OCI-M1 (cell line): Measurements from ENCODE around the gene VEGFB.
"Not testable (repeated sequence)": the region's sequence is repeated elsewhere in the genome, so short reads cannot be mapped to it uniquely, and the experiment has no call there.

ENCODE experiments used
- DNase-seq: peaks from one replicate; lab custom pipeline; 2025; lab: John Stamatoyannopoulos, UW

Gene VEGFB

DNA sequence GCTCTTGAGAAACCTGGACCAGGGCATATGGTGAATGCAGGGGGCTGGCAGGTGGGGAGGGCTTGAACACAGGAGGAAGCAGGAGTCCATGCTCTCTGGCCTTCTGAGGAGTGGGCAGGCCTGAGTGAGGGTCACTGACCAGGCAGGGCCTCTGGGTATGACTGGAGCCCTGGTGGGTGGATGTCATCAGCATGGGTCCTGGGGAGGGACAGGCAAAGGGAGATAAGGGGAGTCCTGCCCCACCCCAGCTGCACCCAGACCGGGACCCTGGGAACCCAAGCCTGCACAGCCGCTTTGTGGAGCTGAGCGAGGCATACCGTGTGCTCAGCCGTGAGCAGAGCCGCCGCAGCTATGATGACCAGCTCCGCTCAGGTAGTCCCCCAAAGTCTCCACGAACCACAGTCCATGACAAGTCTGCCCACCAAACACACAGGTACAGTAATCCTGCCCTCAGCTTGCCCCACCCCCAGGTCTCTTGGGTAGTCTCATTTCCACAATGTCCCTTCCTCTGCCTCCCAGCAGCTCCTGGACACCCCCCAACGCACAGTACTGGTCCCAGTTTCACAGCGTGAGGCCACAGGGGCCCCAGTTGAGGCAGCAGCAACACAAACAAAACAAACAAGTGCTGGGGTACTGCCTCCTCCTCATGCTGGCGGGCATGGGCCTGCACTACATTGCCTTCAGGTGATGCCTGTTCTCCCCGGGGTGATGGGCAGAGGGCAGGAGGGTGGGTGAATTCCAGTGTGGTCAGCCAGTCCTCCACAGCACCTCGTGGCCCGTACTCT lies 2.0 kb upstream of the VEGFB start:
- DNase-seq: no peak

DNA sequence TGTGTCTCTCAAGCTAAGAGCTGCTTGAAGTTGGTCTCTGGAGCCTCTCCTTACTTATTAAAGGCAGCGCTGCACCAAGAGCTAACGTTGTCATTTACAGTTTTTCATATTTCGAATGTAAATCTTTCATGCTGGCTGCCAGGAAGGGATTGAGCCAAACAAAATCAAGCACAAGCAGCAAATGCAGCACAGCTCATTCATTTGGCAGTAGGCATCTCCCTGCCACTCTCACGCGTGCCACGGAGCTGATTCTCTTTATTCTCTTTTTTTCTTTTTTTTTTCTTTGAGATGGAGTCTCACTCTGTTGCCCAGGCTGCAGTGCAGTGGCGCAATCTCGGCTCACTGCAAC lies 1.4 kb upstream of the VEGFB start:
- DNase-seq: no peak

DNA sequence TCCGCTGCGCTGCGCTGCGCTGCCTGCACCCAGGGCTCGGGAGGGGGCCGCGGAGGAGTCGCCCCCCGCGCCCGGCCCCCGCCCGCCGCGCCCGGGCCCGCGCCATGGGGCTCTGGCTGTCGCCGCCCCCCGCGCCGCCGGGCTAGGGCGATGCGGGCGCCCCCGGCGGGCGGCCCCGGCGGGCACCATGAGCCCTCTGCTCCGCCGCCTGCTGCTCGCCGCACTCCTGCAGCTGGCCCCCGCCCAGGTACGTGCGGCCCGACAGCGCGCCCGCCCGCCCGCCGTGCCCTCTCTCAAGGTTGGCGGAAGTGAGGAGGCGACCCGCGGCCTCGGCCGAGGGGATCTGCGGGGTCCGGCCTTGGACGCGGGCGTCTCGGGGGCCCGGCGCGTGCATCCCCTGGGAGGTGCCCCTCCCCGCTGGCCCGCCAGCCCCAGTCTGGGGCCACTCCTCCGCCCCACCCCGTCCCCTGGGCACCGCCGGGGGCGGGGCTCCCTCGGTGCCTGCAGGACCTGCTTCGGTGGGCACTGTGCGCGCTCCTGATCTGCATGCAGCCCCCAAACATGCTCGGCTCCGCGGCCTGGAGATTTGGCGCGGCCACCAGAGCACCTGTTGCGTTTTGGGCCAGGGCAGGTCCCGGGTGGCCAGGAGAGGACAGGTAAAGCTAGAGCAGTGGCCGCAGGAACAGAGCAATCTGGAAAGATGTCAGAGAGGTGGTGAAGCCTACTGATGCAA lies 429 bp downstream of the VEGFB start:
- peak; percentile 53 for DNase-seq

DNA sequence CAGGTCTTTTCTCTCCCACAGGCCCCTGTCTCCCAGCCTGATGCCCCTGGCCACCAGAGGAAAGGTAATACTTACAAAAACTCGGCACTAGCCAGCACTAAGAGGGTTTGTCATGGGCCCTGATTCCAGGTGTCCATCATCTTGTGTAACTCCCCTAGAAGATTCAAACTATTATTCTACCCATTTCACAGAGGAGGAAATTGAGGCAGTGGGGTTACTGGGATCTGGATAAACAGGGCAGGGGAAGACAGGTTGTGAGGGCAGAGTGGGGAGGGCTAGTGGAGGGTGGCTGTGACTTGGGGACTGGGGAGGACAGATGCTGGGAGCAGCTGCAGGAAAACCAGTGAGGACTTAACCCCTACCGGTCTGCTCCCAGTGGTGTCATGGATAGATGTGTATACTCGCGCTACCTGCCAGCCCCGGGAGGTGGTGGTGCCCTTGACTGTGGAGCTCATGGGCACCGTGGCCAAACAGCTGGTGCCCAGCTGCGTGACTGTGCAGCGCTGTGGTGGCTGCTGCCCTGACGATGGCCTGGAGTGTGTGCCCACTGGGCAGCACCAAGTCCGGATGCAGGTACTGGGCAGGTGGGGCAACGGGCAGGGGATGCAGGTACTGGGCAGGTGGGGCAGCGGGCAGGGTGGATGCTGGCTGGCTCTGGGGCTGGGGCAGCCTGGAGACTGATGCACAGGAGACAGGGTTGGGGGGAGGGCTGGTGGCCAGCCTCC lies 1.2 kb downstream of the VEGFB start:
- no peak for DNase-seq

DNA sequence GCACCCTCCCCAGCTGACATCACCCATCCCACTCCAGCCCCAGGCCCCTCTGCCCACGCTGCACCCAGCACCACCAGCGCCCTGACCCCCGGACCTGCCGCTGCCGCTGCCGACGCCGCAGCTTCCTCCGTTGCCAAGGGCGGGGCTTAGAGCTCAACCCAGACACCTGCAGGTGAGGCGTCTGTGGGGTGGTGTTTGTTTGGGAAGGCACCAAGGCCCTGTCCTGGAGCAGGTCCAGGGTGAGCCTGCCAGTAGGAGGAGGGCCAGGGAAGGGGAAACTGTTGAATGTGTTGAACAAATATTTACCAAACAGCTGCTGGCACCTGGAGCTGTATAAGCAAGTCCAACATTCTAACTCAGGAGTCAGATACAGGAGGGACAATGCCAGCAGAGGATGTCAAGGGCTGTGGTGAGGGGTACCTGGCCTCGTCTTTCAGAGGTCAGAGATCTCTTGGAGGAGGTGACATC lies 3.1 kb downstream of the VEGFB start:
- DNase-seq: no peak

DNA sequence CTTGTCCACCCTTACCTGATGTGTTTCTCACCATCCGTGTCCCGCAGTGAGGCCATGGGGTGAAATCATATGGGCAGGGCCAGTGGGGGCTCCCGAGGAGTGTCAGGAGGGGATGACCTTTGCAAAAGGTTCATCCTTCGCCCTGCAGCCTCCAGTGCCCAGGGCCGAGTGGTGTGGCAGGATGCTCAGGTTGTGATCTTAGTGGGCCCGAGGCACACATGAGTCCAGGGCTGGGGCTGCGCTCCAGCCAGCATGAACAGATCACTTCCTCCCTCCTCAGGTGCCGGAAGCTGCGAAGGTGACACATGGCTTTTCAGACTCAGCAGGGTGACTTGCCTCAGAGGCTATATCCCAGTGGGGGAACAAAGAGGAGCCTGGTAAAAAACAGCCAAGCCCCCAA lies 3.7 kb downstream of the VEGFB start:
- DNase-seq: no peak

DNA sequence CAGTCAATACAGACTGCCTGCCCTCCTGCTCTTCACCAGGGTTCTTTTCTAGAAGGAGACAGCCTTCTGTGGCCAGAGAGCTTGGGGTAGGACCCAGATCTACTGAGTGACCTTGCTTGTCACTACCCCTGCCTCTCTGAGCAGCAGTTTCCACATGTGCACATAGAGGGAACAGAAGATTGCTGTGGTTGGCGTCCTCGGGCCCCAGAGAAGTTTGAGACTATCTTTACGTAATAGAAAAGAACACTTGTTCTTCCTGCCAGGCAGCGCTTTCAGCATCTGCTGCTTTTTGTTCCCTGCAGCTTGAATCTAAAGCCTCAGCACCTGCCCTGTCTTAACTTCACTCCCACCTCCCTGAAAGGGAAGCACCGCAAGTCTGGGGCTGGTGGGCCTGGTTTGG lies 4.6 kb downstream of the VEGFB start:
- no peak for DNase-seq

DNA sequence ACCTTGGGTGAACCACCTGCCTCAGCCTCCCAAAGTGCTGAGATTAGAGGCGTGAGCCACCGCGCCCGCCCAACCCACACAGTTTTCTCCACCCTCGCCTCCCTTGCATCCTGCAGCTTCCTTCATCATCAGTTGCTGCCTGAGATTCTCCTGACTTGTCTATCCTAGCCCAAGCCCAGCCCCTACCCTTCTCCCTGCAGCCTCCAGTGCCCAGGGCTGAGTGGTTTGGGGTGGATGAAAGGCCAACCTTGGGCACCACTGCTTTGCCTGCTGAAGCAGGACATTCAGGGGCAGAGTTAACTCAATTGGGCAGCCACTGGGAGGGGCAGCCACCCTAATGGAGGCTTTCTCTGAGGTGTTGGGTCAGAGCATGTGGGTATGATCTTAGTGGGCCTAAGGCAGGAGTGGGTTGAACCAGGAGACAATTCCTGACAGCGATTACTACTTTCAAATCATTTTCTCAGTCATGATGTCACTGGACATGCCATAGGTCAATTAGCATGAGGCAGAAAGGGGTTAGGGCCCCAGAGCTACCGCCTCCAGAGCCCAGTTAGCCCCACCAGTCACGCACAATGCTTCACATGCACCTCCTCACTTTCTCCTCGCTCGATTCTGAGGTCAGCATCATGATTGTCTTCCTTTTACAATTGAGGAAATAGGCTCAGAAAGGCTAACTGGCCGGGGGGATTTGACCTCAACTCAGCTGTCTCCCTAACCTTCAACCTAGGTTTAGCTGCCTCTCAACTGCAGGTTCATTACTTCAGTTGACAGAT lies 5.5 kb downstream of the VEGFB start:
- DNase-seq: peak; percentile 81

DNA sequence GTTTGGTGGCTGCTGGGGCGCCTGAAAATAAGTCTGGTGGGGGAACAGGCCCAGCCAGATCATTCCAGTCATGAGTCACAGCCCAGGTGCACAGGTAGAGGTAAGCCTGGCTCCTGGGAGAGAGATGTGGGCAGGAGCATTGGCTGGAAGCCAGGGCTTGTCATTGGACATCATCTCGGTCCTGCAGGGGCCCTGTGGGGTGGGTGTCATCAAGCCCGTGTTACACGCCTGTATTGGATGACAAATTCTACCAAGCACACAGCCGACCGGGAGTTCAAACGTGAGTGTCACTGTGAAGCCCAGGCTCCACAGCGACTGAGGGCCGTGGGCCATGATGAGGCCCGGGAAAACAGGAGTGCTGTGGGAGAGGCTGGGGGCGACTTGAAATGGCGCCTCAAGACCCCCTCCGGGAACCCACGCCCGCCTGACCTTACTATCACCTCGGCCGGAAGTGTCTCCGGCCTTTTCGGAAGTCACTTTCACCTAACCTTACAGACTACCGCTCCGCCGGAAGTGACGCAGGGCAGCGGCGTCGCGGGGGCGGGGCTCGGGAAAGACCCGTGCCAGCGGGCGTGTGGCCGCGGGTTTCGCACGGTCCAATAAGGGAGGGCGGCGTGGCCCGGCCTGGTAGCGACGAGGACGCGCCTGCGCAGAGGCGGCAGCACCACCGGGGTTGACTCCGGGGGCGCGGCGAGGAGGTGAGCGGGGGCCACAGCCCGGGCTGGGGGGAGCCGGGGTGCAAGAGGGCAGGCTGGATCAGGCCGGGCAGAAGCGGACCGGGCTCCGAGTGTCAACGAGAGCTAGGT lies 6.3 kb downstream of the VEGFB start, which contains the start of gene FKBP2:
TSS of gene FKBP2 (plus strand) at position 661 of the 806 bp plus-strand sequence. CDS start 1,293 bp downstream, outside the sequence.
- DNase-seq: peak; percentile 98

DNA sequence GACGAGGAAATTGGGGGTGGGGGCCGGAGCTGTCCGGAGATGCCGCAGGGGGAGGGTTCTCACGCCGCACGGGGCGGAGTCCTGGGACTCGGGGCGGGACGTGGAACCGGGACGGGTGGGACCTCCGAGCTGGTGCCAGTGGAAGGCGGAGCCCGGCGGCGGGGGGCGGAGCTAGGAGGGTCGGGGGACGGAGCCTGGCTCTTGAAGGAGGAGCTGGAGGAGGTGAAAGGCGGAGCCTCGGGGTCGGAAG lies 6.8 kb downstream of the VEGFB start:
- DNase-seq: peak; percentile 99

DNA sequence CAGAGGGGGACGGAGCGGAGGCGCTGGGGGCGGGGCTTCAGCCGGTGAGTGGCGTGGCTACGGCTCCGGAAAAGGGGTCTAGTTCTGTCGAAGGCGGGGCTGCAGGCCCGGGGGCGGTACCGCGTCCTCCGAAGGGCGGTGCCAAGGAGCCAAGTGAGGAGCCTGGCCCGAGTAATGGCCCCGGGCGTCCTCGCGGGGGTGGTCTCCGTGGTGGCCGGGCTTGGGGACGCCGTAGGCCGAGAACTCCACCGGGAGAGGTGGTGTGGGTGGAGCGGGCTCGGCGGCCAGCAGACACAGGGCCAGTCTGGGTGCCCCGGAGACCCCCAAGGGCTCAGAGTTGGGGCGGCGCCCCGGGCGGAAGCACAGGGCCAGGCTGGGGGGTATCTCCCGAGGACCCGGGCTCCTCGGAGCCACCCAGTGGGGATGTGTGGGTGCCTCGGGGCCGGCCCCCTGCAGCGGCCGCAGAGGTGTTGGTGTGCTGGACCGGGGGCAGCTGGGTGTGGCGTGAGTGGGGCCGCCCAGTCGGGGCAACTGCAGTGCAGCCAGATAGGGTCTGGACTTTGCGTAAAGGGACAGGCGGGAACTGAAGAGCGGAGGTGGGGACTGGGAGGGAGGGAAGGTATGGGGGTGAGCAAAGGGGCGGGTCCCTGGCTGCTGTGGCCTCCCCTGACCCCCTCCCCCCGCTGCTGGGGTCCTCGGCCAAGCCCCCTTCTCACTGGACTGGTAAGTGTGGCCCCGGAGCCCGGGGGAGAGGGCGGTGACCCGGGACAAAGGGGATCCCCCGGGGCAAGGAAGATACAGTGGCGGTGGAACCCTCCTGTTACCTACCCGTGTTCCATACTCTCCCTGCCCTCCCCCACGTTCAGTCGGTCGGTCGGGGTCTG lies 7.3 kb downstream of the VEGFB start:
- peak; percentile 72 for DNase-seq

DNA sequence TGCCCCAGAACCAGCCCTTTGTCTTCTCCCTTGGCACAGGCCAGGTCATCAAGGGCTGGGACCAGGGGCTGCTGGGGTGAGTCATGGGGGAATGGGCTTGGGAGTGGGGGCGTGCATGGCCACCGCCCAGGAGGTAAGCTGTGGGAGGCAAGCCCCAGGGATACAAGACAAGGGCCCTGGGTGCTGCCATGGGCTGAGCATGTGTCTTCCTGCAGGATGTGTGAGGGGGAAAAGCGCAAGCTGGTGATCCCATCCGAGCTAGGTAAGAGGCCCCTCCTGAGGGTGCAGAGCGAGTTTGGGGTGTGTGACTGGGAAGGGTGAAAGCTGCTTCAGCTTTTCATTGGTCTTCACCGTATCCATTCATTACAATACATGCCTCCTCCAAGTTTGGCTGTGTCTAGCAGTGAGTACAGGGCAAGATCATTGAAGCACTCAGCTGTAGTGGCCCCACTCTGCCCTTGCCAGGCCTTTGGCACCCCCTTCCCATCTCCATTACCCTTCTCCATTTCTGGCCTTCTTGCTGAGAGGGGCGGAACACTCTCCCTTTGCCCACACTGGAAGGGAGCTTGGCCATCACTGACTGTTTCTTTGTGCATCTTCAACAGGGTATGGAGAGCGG lies 9.0 kb downstream of the VEGFB start:
- DNase-seq: no peak

DNA sequence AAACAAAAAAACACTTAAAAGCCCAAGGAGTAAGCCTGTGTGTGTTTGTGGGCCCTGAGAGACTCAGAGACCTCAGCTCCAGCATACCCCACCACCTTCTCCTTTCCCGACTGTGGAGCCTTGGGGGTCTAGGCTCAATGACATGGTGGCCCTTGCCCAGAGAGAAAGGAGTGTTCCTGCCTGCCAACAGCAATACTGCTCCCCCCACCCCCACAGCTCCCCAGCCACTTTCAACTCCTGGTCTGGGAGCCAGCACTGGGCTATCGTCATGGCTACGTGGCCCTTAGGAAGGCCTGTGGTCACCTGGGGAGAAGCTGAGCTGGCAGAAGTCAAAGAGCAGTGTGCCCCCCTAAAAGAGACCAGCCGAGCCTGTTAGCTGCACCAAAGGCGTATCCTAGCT lies 9.7 kb downstream of the VEGFB start:
- DNase-seq: no peak

DNA sequence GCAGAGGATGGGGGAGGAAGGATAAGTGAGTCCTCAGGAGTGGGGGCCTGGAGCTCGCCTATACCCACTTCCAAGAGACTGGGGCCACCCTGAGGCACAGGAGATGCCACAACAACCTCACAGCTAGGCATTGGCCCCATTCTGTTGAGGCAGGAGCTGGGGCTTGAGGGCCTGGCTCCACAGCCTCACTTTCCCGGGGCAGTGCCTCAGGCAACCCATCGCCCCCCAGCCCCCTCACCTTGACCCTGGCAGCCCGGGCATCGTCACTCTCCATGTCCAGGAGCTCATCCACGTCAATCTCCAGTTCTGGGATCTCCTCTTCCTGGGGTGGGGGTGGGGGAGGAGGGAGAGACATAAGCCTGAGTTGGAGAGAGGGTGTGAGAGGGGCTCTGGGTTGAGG lies 10.6 kb downstream of the VEGFB start:
- DNase-seq: no peak

DNA sequence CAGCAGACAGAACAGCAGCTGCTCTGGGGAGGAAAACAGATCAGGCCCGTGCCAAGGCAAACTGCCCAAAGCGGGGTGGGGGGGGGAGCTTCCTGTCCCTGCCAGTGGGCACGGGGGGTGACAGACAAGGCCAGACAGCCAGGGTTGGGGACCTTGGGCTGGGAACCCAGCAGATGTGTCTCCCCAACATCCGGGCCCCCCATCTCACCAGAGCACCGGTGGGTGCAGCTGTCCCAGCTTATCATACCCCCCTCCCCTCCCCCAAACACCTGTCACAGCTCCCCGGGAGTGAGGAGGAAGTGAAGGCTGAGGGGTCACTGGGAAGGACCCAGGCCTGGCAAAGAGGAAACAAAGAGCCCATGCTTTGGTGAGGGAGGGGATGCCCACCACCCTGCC lies 11.0 kb downstream of the VEGFB start:
- DNase-seq: no peak

DNA sequence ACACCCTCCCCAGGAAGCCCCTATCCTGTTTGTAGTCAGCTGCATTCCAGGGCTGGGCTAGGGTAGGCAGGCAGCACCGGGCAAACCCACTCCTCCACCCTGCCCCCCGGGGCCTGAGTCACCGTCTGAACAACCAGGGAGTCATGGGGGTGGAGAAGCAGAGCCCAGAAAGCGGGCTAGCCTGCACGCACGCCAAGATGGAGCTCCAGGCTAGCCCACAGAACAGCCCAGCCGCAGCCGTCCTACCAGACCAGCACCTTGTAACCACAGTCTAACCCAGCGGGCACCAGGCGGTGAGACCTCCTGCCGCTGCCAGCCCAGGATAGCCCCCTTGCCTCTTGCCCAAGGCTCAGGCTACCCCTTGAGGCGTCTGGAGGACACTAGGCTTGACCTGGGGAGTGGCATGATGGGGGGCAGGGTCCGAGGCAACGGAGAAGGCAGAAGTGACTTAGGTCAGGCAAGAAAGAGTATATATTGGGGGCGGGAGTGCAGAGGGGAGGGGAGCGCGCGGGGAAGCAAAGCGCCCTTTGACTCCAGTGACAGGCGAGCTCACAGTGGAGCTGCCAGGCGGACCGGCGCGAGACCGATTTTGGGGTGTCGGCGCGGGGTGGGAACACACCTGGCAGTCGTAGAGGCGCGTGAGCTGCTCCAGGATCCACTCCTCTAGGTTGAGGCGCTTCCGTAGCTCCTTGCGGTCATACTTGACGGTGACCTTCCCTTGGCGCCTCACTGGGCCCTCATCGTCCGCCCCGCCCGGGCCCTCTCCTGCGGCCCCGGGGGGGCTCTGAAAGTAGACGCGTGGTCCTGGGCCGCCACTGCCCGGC lies 11.6 kb downstream of the VEGFB start:
- DNase-seq: peak; percentile 79

DNA sequence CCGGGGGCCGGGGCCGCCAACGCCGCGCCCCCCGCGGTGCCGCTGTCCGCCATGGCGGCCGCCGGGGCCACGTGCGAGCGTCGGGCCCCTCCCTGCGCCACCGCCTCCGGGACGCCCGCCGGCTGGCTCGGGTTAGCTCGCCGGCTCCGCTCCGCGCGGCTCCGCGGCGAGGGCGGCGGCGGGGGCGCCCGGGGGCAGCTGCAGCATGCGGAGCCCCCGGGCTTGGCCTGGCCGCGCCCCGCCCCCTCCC lies 12.2 kb downstream of the VEGFB start:
- not testable (repeated sequence) for DNase-seq

DNA sequence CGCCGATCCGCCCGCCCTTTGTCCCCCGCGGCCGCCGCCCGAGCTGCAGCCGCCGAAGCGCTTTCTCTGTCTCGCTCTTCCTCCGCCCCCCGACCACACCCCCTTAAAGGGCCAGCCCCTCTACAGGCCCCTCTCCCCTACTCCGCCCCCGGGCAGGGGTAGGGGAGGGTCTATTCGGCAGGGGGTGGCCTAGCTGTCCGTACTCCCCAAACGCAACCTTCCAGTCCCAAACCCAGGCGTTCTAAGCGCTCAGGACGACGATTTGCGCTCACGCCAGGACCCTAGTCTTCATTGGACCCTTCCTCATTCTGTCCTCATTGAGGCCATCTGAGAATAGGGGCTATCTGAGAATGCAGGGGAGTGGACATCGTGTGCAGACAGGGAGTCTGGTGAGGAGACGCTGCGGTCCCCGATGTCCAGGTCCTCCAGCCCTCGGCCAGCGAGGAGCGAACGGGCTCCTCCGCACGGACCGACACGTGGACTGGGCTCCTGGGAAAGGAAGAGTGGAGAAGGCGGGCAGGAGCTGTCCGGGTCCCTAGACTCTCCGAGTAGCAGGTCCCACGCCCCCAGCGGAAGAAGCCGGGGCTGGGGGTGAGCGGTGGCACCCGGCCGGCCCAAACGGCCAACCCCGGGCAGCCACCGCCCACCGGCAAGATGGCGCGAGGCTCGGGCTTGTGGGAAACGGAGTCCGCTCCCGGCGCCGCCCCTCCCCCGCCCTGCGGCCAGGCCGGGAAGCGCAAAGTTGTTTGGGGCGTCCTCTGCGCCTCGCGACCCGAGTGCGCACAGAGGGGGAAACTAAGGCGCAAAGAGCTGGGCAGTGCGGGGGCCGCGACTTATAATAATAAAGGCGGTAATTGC lies 12.7 kb downstream of the VEGFB start, which contains the start of gene PPP1R14B:
TSS of gene PPP1R14B (minus strand) at position 73 of the 858 bp plus-strand sequence. CDS start 270 bp downstream, outside the sequence.
- DNase-seq: peak; percentile 92
